Activated naive CD4-positive, alpha-beta T cell (primary cell): ENCODE measurements around the gene ZNF474.

Experiments
- DNase-seq, 4 experiments: peaks; one replicate each; lab custom pipeline; 2025; lab: John Stamatoyannopoulos, UW

Gene ZNF474

DNA sequence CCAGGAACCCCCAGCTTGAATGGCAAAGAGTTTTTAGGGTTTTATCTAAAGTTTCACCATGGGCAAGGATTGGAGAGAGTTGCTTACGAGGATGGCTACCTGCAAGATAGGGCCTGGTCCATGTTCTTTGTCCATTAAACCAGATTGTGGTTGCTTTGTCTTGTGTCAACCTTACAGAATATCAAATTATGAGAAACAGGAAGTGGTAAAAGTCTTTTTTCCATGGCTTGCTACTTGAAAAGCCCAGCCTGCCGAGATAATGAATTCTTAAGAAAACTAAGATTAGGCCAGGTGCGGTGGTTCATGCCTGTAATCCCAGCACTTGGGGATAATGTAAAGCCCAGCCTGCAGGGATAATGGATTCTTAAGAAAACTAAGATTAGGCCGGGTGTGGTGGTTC, 24.4 kb downstream of the ZNF474 start:
- no peak for DNase-seq

DNA sequence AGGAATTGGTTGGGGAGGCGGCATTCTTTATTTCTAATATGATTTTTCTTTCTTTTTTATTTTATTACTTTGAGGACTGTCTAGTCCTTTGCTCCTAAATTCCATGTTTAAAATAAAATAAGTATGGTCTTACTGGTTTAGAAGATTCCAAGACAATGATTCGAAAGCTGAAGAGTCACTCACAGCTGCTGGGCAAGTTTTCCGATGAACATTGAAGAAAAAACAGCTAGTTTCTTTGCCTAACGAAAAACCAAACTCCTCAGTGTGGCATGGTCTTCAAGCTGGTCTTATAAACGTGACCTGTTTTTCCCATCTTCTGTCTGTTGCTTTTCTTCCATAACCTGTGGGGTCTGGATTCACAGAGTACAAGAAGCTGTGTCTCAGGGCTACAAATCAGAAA, 25.1 kb downstream of the ZNF474 start:
- DNase-seq, result no peak

- DNase-seq, result no peak
Measured at GRCh38 chr5:122154910-122155309, 25.6 kb downstream of the ZNF474 start.

DNA sequence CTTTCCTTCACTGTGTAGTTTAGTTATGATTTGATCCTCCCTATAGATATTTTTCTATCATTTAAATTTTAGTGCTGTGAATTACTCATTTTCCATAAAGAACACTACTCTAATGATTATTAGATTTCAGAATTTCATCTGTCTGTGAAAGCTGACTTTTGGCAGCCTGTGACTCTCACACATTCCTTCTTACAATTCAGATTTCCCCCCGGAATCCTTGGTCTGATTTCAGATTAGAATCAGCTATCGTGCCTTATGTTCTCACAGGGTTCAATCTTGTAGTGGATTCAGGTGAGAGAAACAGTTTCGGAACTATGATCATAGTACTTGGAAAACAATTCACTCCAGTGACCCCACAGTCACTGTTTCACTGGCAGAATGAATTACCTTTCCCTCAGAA, 26.2 kb downstream of the ZNF474 start:
- DNase-seq, result no peak

- DNase-seq, result no peak
Measured at GRCh38 chr5:122156724-122157325, 27.5 kb downstream of the ZNF474 start.

GRCh38 chr5:122162100-122162638, 32.8 kb downstream of the ZNF474 start:
- no peak for DNase-seq

- no peak for DNase-seq
Measured at GRCh38 chr5:122163121-122164069, 34.0 kb downstream of the ZNF474 start.

DNA sequence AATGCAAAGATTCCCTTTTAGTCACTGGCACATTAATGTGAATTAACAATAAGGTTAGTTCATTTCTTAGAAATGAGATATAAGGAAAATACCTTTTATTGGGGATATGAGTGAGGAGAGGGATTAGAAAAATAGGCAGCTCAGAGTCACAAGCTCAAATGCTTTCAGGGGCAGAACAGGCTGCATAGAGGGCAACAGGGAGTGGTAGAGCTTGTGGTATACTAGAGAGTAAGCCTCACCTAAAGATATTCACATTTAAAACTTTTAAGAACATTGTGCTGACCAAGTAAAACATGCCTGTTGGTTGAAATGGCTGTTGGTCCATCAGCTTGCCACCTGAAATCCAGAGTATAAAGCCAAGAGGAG, 34.7 kb downstream of the ZNF474 start:
- DNase-seq, result no peak

- no peak for DNase-seq
Measured at GRCh38 chr5:122164831-122165558, 35.6 kb downstream of the ZNF474 start.

- DNase-seq, result no peak
Measured at GRCh38 chr5:122165559-122166078, 36.3 kb downstream of the ZNF474 start.

- no peak for DNase-seq
Measured at GRCh38 chr5:122169350-122170103, 40.2 kb downstream of the ZNF474 start.

GRCh38 chr5:122170620-122171019, 41.3 kb downstream of the ZNF474 start:
- no peak for DNase-seq

GRCh38 chr5:122172207-122172606, 42.9 kb downstream of the ZNF474 start:
- DNase-seq, result no peak

DNA sequence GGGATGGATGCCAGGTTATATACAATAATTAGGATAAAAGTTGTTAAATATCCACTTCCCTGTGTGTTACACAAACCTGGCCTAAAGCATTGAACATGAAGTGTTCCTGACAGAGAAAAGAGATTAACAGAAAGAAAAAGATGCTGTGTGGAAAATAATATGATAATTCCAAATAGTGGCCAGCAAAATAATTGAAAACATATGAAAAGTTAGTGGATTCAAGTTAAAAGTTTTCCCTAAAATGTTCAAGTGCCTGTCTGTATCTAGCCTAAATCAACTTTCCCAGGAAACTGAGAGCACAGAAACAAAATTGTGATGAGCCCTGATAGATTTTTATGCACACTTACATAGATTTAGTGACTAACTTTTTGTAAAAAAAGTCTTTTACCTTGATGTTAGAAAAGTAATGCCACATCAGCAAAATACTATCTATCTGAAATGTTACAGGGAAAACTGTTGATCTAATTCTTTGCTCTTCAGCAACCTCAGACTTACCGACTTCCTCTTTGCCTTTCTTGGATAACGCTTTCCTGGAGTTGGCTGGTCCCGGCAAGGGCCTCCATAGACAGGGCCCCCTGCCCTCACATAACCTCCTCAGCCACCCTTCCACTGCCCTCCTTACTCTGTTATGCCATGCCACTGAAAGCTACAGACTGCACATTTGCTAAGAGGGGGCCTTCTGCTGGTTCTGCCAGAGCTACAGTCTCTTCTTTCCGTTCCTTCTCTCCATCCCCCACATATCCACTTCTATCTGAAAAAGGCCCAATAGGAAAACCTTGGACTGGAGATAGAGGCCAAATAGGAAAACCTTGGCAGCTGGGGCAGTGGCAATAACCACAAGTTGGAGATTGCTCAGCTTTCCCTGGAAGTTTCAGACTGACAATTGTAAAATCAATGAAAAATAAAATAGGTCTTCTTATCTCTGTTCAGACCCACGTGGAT, 44.4 kb downstream of the ZNF474 start:
- DNase-seq, result no peak

DNA sequence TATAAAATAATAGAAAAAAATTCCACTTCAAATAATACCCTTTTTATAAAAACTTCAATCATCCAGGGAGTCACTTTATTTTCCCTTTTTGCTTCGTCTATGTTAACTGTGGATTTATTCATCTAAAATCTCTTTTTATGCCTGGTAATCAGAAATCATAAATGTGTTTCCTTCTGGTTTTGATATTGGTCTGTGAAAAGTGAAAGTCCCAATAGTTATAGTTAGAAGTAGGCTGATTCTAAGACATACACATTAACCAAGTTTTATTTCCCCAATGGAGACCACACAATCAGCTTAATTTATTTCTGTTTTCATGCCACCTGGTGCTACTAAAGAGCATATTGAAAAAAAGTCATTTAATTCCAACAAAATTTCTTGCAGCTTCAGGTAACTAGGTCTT, 45.7 kb downstream of the ZNF474 start:
- no peak for DNase-seq

GRCh38 chr5:122175852-122176251, 46.5 kb downstream of the ZNF474 start:
- no peak for DNase-seq

DNA sequence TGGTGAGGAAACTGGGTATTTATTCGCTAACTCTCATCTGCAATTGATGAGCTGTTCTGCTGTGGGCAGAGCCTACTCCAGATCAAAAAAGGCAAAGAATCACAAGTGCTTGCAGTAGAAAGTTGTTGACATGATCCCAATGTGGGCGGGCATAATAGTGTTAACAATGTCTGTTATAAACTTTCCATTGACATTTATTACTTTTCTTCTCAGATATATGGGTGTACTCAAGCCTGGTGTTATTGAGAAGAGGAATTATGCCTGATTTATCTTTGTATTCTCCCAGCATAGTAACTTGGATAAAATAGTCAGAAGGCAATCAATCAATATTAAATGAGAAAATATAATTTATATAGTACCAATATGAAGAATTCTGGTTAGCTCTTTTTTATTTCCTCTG, 47.8 kb downstream of the ZNF474 start:
- no peak for DNase-seq

GRCh38 chr5:122179701-122180100, 50.4 kb downstream of the ZNF474 start:
- DNase-seq, result no peak

GRCh38 chr5:122180146-122180712, 50.9 kb downstream of the ZNF474 start:
- no peak for DNase-seq
